ENCODE measurements around the gene SMARCC1. TPM values are rescaled to one million over a fixed set of nuclear protein-coding genes. Genes with fewer than 3 reads are reported as not detected.

Gene SMARCC1
- total RNA-seq, 2 donors from 2014 or later, result 49.9 to 58.7 TPM

GRCh38 chr3:47578691-47579632 lies 202.7 kb downstream of the SMARCC1 start, which contains the start of gene CSPG5:
Gene CSPG5 (minus strand): TSS chr3:47578865. CDS start chr3:47578693, 172 bp downstream.
- no peak for TF ChIP-seq CTCF (IDR thresholded peaks at IDR 0.05)
- TF ChIP-seq POLR2AphosphoS5 (IDR thresholded peaks at IDR 0.05), result no peak
- no peak for TF ChIP-seq POLR2A (IDR thresholded peaks at IDR 0.05)
- intact Hi-C loops (cut with DNase I), result no loop called here
- Histone ChIP-seq H3K9me3 (no peaks in the 10 kb centered on the region), H3K4me1 (replicated peaks) (no peaks in the 10 kb centered on the region), H3K27me3 (replicated peaks; ENCODE audit: insufficient read depth) (no peaks in the 10 kb centered on the region), H3K27ac (no peak within 1 kb of the TSS), H3K4me3 (peak within 1 kb of the TSS; percentile 45 to 67), H3K36me3 (no peaks in the 10 kb centered on the region)
- WGBS, result 18% methylated on average over 14 of the region's 121 CpGs
- DNase-seq (ENCODE audit: low spot score), result no peak

DNA sequence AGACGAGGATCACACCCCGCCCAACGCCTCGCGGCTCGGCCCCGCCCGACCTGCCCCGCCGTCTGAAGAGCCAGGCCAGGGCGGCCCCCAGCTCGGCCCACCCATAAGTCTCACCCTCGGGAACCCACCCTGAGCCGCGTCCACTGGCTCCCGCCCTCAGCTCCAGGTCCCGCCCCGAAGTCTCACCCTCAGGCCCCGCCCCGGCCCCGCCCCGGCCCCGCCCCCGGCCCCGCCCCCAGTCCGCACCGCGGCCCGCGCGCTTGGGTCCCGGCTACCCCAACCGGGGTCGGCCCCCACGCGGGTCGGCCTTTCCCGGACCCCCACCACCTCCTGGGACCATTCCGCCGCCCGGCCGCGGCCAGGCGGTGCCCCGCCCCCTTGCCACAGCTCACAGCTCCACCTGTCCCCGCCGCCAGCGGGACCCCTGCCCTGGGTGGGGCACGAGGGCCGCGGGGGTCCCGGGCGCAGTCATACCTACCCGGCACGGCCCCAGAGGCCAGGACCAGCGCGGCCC lies 203.5 kb downstream of the SMARCC1 start:
- no peaks in the 10 kb centered on the region for H3K4me1 ChIP-seq (replicated peaks)
- intact Hi-C loops (cut with DNase I), result no loop called here
- no peak overlapping the region for H3K27ac ChIP-seq
- no peaks in the 10 kb centered on the region for H3K27me3 ChIP-seq (replicated peaks; ENCODE audit: insufficient read depth)
- no peaks in the 10 kb centered on the region for H3K36me3 ChIP-seq
- peak overlapping the region; percentile 45 to 67 for H3K4me3 ChIP-seq
- no peak for DNase-seq (ENCODE audit: low spot score)
- no peak for TF ChIP-seq POLR2A (IDR thresholded peaks at IDR 0.05)
- 0% methylated on average over 6 of the region's 57 CpGs for WGBS
- H3K9me3 ChIP-seq, result no peaks in the 10 kb centered on the region

- DNase-seq (ENCODE audit: low spot score), result no peak
- WGBS, result 0% methylated on average over 5 of the region's 49 CpGs
- H3K9me3 ChIP-seq, result no peaks in the 10 kb centered on the region
- intact Hi-C loops (cut with DNase I), result no loop called here
- no peak for TF ChIP-seq CTCF (IDR thresholded peaks at IDR 0.05)
- no peak for TF ChIP-seq POLR2AphosphoS5 (IDR thresholded peaks at IDR 0.05)
- TF ChIP-seq POLR2A (IDR thresholded peaks at IDR 0.05), result no peak
- no peaks in the 10 kb centered on the region for H3K27me3 ChIP-seq (replicated peaks; ENCODE audit: insufficient read depth)
- H3K4me3 ChIP-seq, result peak overlapping the region; percentile 45 to 67
- no peak overlapping the region for H3K27ac ChIP-seq
- no peaks in the 10 kb centered on the region for H3K36me3 ChIP-seq
- no peaks in the 10 kb centered on the region for H3K4me1 ChIP-seq (replicated peaks)
These were observed 204.0 kb downstream of the SMARCC1 start for GRCh38 chr3:47577583-47578118.

DNA sequence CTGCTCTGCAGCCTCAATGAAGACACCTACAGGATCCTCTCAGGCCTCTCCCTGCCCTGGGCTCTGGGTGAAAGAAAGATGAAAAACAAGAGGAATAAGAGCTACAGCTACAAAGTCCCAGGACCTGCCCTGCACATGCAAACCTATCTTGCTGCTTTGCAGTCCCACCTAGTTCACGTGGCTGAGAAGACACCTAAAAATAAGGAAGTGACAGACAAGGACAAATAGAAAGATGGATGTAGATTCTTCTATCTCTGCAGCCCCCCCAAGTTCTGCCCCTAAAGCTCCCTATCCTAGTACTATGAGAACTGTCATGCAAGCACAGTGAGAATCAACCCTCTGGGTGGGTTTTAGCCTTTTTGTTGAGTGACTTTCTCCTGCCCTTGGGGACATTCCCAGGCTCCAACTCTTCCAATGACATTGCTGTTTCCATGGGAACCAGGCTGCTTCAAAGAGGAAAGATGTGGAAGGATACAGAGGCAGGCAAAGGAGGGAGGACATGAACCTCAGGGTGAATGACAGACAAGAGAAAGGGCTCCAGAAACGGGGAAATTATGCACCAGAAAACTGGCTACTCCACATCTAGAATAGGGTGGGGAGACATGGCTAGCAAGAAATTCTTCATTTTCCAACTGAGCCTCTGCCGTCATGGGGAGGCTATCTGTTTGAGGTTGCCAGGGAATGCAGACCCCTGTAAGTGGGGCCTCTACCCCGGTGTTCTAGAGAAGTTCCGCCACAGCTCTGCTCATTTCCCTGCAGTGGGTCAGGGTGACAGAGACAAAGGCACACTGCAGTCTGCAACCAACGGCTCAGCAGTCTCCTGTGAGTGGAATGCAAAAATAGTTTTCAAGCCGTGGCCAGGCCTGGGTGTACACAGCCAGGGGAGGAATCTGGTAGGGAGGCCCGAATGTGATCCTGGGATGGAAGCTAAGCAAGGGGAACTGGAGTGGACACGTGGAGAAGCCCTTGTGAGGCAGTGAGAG lies 208.2 kb downstream of the SMARCC1 start:
- no peaks in the 10 kb centered on the region for H3K27me3 ChIP-seq (replicated peaks; ENCODE audit: insufficient read depth)
- H3K4me1 ChIP-seq (replicated peaks), result no peaks in the 10 kb centered on the region
- H3K27ac ChIP-seq, result no peak overlapping the region
- H3K9me3 ChIP-seq, result no peaks in the 10 kb centered on the region
- H3K4me3 ChIP-seq, result no peak overlapping the region
- H3K36me3 ChIP-seq, result no peaks in the 10 kb centered on the region
- DNase-seq (ENCODE audit: low spot score), result no peak
- intact Hi-C loops (cut with DNase I), result no loop called here
- 77% methylated on average over 9 of the region's 9 CpGs for WGBS
- no peak for TF ChIP-seq CTCF (IDR thresholded peaks at IDR 0.05)
- TF ChIP-seq POLR2AphosphoS5 (IDR thresholded peaks at IDR 0.05), result no peak
- TF ChIP-seq POLR2A (IDR thresholded peaks at IDR 0.05), result no peak
